Adipose tissue (tissue), 3 donors: ENCODE results near the gene ATP6V0C. TPM values are rescaled to one million over a fixed set of nuclear protein-coding genes. Genes with fewer than 3 reads are reported as not detected.

Experiments used
- H3K27ac ChIP-seq: one replicate; pipeline ENCODE4 v1.5.1; 2013; ENCODE audit warnings: low read depth, low read length
- WGBS, 3 donors: extraction: QIAGEN DNeasy Blood & Tissue Kit; methylation state at CpG; one replicate each; pipeline ENCODE4 v1.1.7; 2013; 5-methylcytosine and 5-hydroxymethylcytosine counted together
- polyA plus RNA-seq, 3 donors: library from polyadenylated mRNA; stranded (reverse); fragments of 200-250 nt; gene quantifications; one replicate each; pipeline ENCODE4 v1.2.3, GENCODE V29; 2013
- donor health status: healthy with polysubstance abuse.
- donor health status: Bipolar disorder and iron deficiency.
- donor health status: healthy.

Gene ATP6V0C
- 100 to 1,000 TPM in 1 of 3 donors, 10 to 100 TPM in 2; 74.2 to 236 (median 89.1) TPM for polyA plus RNA-seq

GRCh38 chr16:2513405-2514332 lies at the start of gene ATP6V0C:
TSS of gene ATP6V0C (plus strand) at chr16:2513952. CDS start at chr16:2514104, 152 bp downstream.
- 1 to 2% (median 1%) methylated on average over 99 to 122 of the region's 122 CpGs for WGBS, 3 donors
- H3K27ac ChIP-seq: peak within 1 kb of the TSS; percentile 98

GRCh38 chr16:2464333-2464732 lies 49.4 kb upstream of the ATP6V0C start:
- no peak overlapping the region for H3K27ac ChIP-seq

GRCh38 chr16:2465653-2466415 lies 47.9 kb upstream of the ATP6V0C start:
- H3K27ac ChIP-seq: no peak overlapping the region
- 82 to 89% (median 83%) methylated on average over 12 of the region's 12 CpGs for WGBS, 3 donors

More at GRCh38 chr16:2464333-2464732, 49.4 kb upstream of the ATP6V0C start:
- WGBS, 3 donors: 81 to 93% (median 84%) methylated on average over 10 to 12 of the region's 12 CpGs

GRCh38 chr16:2466667-2467527 lies 46.9 kb upstream of the ATP6V0C start:
- WGBS, 3 donors: 71 to 84% (median 75%) methylated on average over 29 of the region's 29 CpGs
- no peak overlapping the region for H3K27ac ChIP-seq

- WGBS, 3 donors: 1% methylated on average over 65 to 80 of the region's 80 CpGs
- no peak overlapping the region for H3K27ac ChIP-seq
Observed at GRCh38 chr16:2467528-2468232, 46.1 kb upstream of the ATP6V0C start.

- 0 to 3% (median 1%) methylated on average over 34 to 38 of the region's 38 CpGs for WGBS, 3 donors
- H3K27ac ChIP-seq: no peak overlapping the region
Observed at GRCh38 chr16:2468233-2468724, 45.5 kb upstream of the ATP6V0C start.

- 10 to 32% (median 23%) methylated on average over 13 to 14 of the region's 14 CpGs for WGBS, 3 donors
- no peak overlapping the region for H3K27ac ChIP-seq
Observed at GRCh38 chr16:2468725-2469398, 44.9 kb upstream of the ATP6V0C start.

- 42 to 65% (median 56%) methylated on average over 16 of the region's 16 CpGs for WGBS, 3 donors
- no peak overlapping the region for H3K27ac ChIP-seq
Observed at GRCh38 chr16:2469399-2470233, 44.1 kb upstream of the ATP6V0C start.

- no peak overlapping the region for H3K27ac ChIP-seq
- 77 to 84% (median 81%) methylated on average over 7 of the region's 7 CpGs for WGBS, 3 donors
Observed at GRCh38 chr16:2470234-2470601, 43.5 kb upstream of the ATP6V0C start.

GRCh38 chr16:2470603-2471015 lies 43.1 kb upstream of the ATP6V0C start:
- H3K27ac ChIP-seq: no peak overlapping the region
- 32 to 51% (median 34%) methylated on average over 9 of the region's 9 CpGs for WGBS, 3 donors

- no peak within 1 kb of the TSS for H3K27ac ChIP-seq
- WGBS, 3 donors: 1 to 2% (median 1%) methylated on average over 49 to 58 of the region's 59 CpGs
Observed at GRCh38 chr16:2471016-2471652, 42.6 kb upstream of the ATP6V0C start, which contains the start of gene NTN3. TSS of gene NTN3 (plus strand) at chr16:2471297. CDS start at chr16:2471702, 405 bp downstream.

GRCh38 chr16:2471653-2472487 lies 41.9 kb upstream of the ATP6V0C start:
- no peak overlapping the region for H3K27ac ChIP-seq
- 35 to 59% (median 46%) methylated on average over 42 to 61 of the region's 61 CpGs for WGBS, 3 donors

GRCh38 chr16:2472488-2472864 lies 41.3 kb upstream of the ATP6V0C start:
- H3K27ac ChIP-seq: no peak overlapping the region
- WGBS, 3 donors: 88 to 96% (median 94%) methylated on average over 22 to 27 of the region's 27 CpGs

- no peak overlapping the region for H3K27ac ChIP-seq
- WGBS, 3 donors: 82 to 94% (median 86%) methylated on average over 12 to 14 of the region's 14 CpGs
Observed at GRCh38 chr16:2472885-2473445, 40.8 kb upstream of the ATP6V0C start.
